MV-4-11 (cell line): Measurements from ENCODE around the gene DLK1.

Experiments used
- DNase-seq: peaks from one replicate; lab custom pipeline; 2025; lab: John Stamatoyannopoulos, UW

Gene DLK1

GRCh38 chr14:100726550-100727085 lies at the start of gene DLK1:
DLK1 (plus strand) TSS chr14:100726892; CDS start chr14:100727069, 177 bp downstream.
- no peak for DNase-seq

- DNase-seq, result no peak
Measured at GRCh38 chr14:100677152-100677551, 49.5 kb upstream of the DLK1 start.

- peak; percentile 13 for DNase-seq
Measured at GRCh38 chr14:100677554-100678468, 48.9 kb upstream of the DLK1 start.

- no peak for DNase-seq
Measured at GRCh38 chr14:100678469-100678828, 48.2 kb upstream of the DLK1 start.

GRCh38 chr14:100679153-100679552 lies 47.5 kb upstream of the DLK1 start:
- DNase-seq, result no peak

- DNase-seq, result no peak
Measured at GRCh38 chr14:100679707-100680438, 46.8 kb upstream of the DLK1 start.

GRCh38 chr14:100680439-100681051 lies 46.1 kb upstream of the DLK1 start:
- no peak for DNase-seq

- no peak for DNase-seq
Measured at GRCh38 chr14:100681111-100681510, 45.6 kb upstream of the DLK1 start.

- no peak for DNase-seq
Measured at GRCh38 chr14:100682749-100683148, 43.9 kb upstream of the DLK1 start.

- DNase-seq, result no peak
Measured at GRCh38 chr14:100683578-100683977, 43.1 kb upstream of the DLK1 start.

- no peak for DNase-seq
Measured at GRCh38 chr14:100684154-100684553, 42.5 kb upstream of the DLK1 start.

- DNase-seq, result no peak
Measured at GRCh38 chr14:100684961-100685360, 41.7 kb upstream of the DLK1 start.

- DNase-seq, result no peak
Measured at GRCh38 chr14:100686858-100687257, 39.8 kb upstream of the DLK1 start.

- no peak for DNase-seq
Measured at GRCh38 chr14:100687386-100687785, 39.3 kb upstream of the DLK1 start.

GRCh38 chr14:100688051-100688450 lies 38.6 kb upstream of the DLK1 start:
- no peak for DNase-seq

- no peak for DNase-seq
Measured at GRCh38 chr14:100688598-100689461, 37.9 kb upstream of the DLK1 start.

- DNase-seq, result no peak
Measured at GRCh38 chr14:100690672-100691071, 36.0 kb upstream of the DLK1 start.

GRCh38 chr14:100691395-100692056 lies 35.2 kb upstream of the DLK1 start:
- no peak for DNase-seq

- DNase-seq, result no peak
Measured at GRCh38 chr14:100692256-100692655, 34.4 kb upstream of the DLK1 start.

- no peak for DNase-seq
Measured at GRCh38 chr14:100692859-100693558, 33.7 kb upstream of the DLK1 start.
